Activated CD8-positive, alpha-beta T cell treated with anti-CD3 and anti-CD28 coated beads, Interleukin-2, amount 10 ng/mL, durations not matched to agents 7 days and 5 days (primary cell): Measurements from ENCODE around the gene NCOA3. TPM values are rescaled to one million over a fixed set of nuclear protein-coding genes. Genes with fewer than 3 reads are reported as not detected.

Experiments
- ATAC-seq: fragments of 150-1000 bp; cut with Tn5 transposase; one replicate; pipeline ENCODE4 v1.10.0; 2021; ENCODE audit warnings: moderate library complexity
- CTCF ChIA-PET: fragments of 350-600 bp; sonication (Branson Sonifier 250); formaldehyde crosslinking; loops from one replicate; lab custom pipeline; 2021; ENCODE audit warnings: antibody characterized with exemption; lab: Charles Lee
- POLR2A ChIA-PET: fragments of 350-600 bp; sonication (Branson Sonifier 250); formaldehyde crosslinking; loops from one replicate; lab custom pipeline; 2021; ENCODE audit warnings: antibody characterized with exemption; lab: Charles Lee
- DNase-seq: peaks from one replicate; pipeline ENCODE4 v3.0.0-alpha.2; 2020
- H3K27ac Mint-ChIP-seq: one replicate; pipeline ENCODE4 v1.8.0; 2021; ENCODE audit warnings: mild to moderate bottlenecking, mixed read lengths
- H3K27me3 Mint-ChIP-seq: one replicate; pipeline ENCODE4 v1.8.0; 2021; ENCODE audit warnings: low read depth, mixed read lengths
- H3K36me3 Mint-ChIP-seq: one replicate; pipeline ENCODE4 v1.8.0; 2021; ENCODE audit warnings: low read depth, mixed read lengths
- H3K4me1 Mint-ChIP-seq: one replicate; pipeline ENCODE4 v1.8.0; 2021; ENCODE audit warnings: low read depth, mixed read lengths
- H3K4me3 Mint-ChIP-seq: one replicate; pipeline ENCODE4 v1.8.0; 2021; ENCODE audit warnings: mild to moderate bottlenecking, mixed read lengths
- H3K9me3 Mint-ChIP-seq: one replicate; pipeline ENCODE4 v1.8.0; 2022; ENCODE audit warnings: mixed read lengths; ENCODE audit not compliant: insufficient read depth
- total RNA-seq, 2 experiments: library from RNA; stranded (reverse); gene quantifications; one replicate each; pipeline ENCODE4 v1.2.3, GENCODE V29; 2021

Gene NCOA3
- total RNA-seq, 2 experiments from 2014 or later = 57.4 to 60.1 TPM

DNA sequence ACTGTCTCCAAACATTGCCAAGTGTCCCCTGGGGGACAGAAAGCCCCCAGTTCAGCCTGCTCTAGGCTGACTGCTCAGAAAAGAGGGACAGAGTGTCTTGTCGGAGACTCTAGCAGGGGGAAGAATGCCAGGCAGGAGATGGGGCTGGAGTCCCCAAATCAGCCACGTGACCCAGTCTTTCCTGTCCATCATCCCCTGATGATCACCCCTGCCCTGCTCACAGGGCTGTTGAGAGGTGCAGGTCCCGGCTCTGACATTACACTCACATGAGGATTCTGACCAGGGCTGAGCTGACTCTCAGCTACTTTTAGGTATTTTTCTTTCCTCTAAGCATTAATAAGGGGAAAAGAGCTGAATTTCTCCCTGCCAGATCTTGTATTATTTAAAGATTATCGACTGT lies 167.8 kb downstream of the NCOA3 start:
- H3K27me3 Mint-ChIP-seq = no peaks in the 10 kb centered on the region
- ATAC-seq (no peak), DNase-seq (no peak)
- no peak overlapping the region for H3K27ac Mint-ChIP-seq
- no peaks in the 10 kb centered on the region for H3K9me3 Mint-ChIP-seq
- CTCF ChIA-PET = no interaction called here
- POLR2A ChIA-PET = no interaction called here
- H3K4me3 Mint-ChIP-seq = no peak overlapping the region
- H3K36me3 Mint-ChIP-seq = no peaks in the 10 kb centered on the region
- H3K4me1 Mint-ChIP-seq = no peaks in the 10 kb centered on the region

DNA sequence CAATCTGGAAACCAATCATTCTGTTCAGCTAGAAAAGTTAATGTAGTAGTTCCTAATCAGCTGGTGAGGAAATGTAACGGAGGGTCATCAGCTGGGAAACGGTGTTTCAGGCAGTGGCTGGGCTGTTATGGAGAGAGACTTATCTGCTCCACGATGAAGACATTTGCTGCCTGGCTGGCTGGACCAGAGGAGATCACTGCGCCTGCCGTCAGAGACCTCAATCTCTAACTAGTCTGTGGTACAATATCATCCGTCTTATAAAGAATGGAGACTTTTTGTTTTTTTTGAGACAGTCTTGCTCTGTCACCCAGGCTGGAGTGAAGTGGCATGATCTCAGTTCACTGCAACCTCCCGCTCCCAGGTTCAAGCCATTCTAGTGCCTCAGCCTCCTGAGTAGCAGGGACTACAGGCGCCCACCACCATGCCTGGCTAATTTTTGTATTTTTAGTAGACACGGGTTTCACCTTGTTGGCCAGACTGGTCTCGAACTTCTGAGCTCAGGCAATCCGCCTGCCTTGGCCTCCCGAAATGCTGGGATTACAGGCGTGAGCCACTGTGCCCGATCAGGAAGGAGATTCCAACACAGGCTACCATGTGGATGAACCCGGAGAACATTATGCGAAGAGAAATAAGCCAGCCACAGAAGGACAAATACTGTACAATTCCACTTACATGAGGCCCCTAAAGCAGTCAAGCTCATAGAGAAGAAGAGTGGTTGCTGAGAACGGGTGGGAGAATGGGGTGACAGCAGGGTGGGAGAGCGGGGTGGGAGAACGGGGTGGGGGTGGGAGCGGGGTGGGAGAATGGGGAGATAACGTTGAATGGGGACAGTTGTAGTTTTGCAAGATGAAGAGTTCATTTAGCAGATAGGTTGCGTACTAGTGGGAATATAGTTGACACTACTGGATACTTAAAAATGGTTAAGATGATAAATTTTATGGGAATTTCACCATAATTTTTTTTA lies 168.5 kb downstream of the NCOA3 start:
- no peak for DNase-seq
- ChIA-PET POLR2A (no interaction called here), CTCF (no interaction called here)
- Mint-ChIP-seq H3K4me1 (no peaks in the 10 kb centered on the region), H3K9me3 (no peaks in the 10 kb centered on the region), H3K27ac (no peak overlapping the region), H3K4me3 (no peak overlapping the region), H3K36me3 (no peaks in the 10 kb centered on the region), H3K27me3 (no peaks in the 10 kb centered on the region)
- no peak for ATAC-seq

DNA sequence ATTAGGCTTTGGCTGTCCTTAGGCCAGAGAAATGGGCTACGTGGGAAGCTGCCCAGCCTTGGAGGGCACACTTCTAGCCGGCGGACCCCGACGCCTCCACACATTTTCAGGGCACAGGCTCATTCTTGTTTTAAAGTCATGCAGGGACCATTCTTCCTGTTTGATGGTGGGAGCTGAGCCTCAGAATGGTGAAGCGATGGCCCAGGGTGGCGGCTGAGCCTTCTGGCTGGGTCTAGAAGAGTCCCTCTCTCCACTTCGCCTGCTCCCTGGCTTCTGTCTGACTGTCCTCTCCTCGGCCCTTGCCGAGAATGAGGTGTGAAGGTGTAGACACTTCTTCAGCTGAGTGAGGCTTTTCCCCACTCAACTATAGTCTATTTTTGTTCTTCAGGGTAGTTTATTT lies 169.2 kb downstream of the NCOA3 start:
- Mint-ChIP-seq H3K9me3 (no peaks in the 10 kb centered on the region), H3K27ac (no peak overlapping the region), H3K27me3 (no peaks in the 10 kb centered on the region), H3K36me3 (no peaks in the 10 kb centered on the region), H3K4me1 (no peaks in the 10 kb centered on the region), H3K4me3 (no peak overlapping the region)
- no peak for DNase-seq
- POLR2A ChIA-PET = no interaction called here
- ATAC-seq = no peak
- CTCF ChIA-PET = no interaction called here

DNA sequence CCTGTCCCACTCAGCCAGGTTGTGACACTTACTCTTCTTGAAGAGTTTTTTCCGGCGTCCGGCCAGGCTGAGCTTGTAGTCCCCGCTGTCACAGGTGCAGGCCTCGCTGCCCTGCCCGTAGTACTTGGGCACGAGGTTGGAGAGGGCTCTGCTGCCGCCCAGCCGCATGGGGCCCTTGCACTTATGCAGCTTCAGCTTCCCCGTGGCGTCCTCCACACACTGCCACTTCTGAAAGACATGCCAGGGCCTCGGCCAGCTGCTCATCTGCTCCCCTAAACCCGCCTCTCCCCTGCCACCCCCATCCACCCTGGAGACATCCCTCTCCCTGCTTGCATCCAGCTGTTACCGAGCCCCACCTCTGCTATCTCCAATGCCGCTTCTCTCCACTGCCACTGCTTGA lies 170.5 kb downstream of the NCOA3 start:
- Mint-ChIP-seq H3K4me1 (no peaks in the 10 kb centered on the region), H3K4me3 (no peak overlapping the region), H3K27ac (no peak overlapping the region), H3K36me3 (no peaks in the 10 kb centered on the region), H3K27me3 (no peaks in the 10 kb centered on the region), H3K9me3 (no peaks in the 10 kb centered on the region)
- CTCF ChIA-PET = interaction anchor here (0.7 kb wide), 1 partner anchor 948 kb away, joined by 3 read pairs; no protein-coding TSS in a partner anchor
- POLR2A ChIA-PET = no interaction called here
- no peak for DNase-seq
- ATAC-seq = no peak

DNA sequence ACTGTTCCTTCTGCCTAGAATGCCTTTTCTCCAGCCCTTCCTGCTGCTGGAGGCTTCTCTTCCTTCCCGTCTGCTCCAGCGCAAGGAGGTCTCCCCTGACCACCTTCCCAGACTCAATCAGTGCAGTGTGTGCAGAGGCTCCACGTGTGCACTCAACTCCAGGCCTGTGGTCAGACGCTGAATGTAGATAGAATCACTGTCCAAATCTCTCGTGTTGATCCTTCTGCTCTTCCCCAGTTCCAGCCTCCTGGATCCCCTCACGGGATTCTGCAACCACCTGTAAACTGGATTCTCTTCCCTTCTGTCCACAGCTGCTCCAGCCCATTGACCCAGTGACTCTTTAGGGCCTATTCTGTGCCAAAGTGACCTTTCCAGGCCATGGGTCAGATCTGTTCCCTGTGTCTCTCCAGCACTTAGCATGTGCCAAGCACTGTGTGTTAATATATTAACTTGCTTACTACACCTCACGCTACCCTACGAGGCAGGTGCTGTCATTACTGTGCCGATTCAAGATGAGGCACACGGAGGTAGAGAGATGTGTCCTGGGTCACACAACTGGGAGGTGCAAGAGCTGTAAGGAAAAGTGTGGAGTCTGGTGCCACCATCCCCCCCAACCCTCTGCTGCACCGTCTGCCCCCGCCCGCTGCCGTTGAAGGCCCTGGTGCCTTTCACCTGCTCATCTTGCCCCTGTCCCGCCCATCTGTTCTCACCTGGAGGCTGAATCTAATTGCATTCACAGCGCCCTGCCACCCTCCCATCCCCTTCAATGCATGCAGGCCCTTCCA lies 171.4 kb downstream of the NCOA3 start:
- ChIA-PET POLR2A (interaction anchor here (0.6 kb wide), 1 partner anchor 31 kb away, joined by 3 read pairs; no protein-coding TSS in a partner anchor), CTCF (no interaction called here)
- no peak overlapping the region for H3K27ac Mint-ChIP-seq
- no peaks in the 10 kb centered on the region for H3K36me3 Mint-ChIP-seq
- peaks cover 2% of the 10 kb centered on the region for H3K4me1 Mint-ChIP-seq
- ATAC-seq = no peak
- H3K4me3 Mint-ChIP-seq = no peak overlapping the region
- H3K9me3 Mint-ChIP-seq = no peaks in the 10 kb centered on the region
- DNase-seq = no peak
- no peaks in the 10 kb centered on the region for H3K27me3 Mint-ChIP-seq

DNA sequence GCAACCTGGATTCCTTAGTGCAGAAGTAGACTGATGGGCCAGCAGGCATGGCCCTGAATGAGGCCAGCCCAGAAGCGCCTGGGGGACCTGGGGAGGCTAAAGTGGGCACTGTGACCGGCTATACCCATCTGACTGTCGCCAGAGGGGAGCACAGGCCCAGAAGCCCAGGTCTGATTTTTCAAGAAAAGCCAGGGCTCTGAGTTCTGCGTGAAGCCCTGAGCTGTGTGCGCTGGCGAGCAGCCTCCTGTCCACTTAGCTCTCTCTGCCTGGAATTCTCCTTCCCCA lies 171.9 kb downstream of the NCOA3 start:
- ChIA-PET CTCF (no interaction called here), POLR2A (no interaction called here)
- ATAC-seq = no peak
- H3K27ac Mint-ChIP-seq = no peak overlapping the region
- H3K4me3 Mint-ChIP-seq = no peak overlapping the region
- H3K4me1 Mint-ChIP-seq = peaks cover 2% of the 10 kb centered on the region
- no peak for DNase-seq
- H3K36me3 Mint-ChIP-seq = no peaks in the 10 kb centered on the region
- H3K9me3 Mint-ChIP-seq = no peaks in the 10 kb centered on the region
- H3K27me3 Mint-ChIP-seq = no peaks in the 10 kb centered on the region

DNA sequence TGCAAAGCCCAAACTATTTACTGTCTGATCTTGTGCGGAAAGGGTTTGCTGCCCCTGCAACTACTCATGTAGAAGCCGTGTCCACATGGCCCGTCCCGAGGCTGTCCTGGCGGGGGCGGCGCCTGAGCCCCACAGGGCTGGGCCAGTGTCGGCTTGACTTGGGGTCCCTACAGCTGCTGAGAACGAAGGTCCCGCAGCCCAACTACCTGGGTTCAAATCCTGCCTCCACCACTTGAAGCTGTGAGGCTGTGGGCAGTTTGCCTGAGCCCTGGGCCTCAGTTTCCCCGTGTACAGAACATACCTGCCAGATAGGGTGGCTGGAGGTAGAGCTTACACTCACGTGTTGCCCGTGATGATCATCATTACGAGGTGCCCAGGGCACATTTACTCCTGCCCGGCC lies 172.5 kb downstream of the NCOA3 start:
- DNase-seq = no peak
- no peaks in the 10 kb centered on the region for H3K36me3 Mint-ChIP-seq
- H3K4me3 Mint-ChIP-seq = no peak overlapping the region
- ChIA-PET POLR2A (no interaction called here), CTCF (no interaction called here)
- H3K27ac Mint-ChIP-seq = no peak overlapping the region
- peaks cover 3% of the 10 kb centered on the region for H3K4me1 Mint-ChIP-seq
- no peaks in the 10 kb centered on the region for H3K27me3 Mint-ChIP-seq
- no peaks in the 10 kb centered on the region for H3K9me3 Mint-ChIP-seq
- no peak for ATAC-seq

DNA sequence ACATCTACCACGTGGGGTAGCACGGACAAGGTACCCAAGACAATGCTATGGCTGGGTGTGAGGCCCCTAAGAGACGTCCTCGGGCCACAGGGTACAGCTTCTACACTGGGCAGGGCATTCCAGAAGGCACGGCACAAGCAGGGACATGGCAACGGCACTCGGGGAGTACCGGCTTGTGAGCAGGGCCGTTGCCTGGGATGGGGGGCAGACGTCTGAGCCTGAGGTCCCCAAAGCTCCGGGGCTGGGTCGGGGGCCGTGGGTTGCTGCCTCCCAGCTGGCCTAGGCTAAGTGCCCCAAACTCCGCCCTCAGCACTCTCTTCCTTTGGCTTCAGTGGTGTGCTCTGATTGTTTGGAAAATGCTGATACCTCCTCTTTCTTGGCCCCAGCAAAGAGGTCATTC lies 173.0 kb downstream of the NCOA3 start:
- H3K36me3 Mint-ChIP-seq = no peaks in the 10 kb centered on the region
- DNase-seq = no peak
- ChIA-PET CTCF (no interaction called here), POLR2A (no interaction called here)
- H3K27me3 Mint-ChIP-seq = no peaks in the 10 kb centered on the region
- peaks cover 4% of the 10 kb centered on the region for H3K4me1 Mint-ChIP-seq
- no peak overlapping the region for H3K27ac Mint-ChIP-seq
- no peaks in the 10 kb centered on the region for H3K9me3 Mint-ChIP-seq
- no peak for ATAC-seq
- no peak overlapping the region for H3K4me3 Mint-ChIP-seq

DNA sequence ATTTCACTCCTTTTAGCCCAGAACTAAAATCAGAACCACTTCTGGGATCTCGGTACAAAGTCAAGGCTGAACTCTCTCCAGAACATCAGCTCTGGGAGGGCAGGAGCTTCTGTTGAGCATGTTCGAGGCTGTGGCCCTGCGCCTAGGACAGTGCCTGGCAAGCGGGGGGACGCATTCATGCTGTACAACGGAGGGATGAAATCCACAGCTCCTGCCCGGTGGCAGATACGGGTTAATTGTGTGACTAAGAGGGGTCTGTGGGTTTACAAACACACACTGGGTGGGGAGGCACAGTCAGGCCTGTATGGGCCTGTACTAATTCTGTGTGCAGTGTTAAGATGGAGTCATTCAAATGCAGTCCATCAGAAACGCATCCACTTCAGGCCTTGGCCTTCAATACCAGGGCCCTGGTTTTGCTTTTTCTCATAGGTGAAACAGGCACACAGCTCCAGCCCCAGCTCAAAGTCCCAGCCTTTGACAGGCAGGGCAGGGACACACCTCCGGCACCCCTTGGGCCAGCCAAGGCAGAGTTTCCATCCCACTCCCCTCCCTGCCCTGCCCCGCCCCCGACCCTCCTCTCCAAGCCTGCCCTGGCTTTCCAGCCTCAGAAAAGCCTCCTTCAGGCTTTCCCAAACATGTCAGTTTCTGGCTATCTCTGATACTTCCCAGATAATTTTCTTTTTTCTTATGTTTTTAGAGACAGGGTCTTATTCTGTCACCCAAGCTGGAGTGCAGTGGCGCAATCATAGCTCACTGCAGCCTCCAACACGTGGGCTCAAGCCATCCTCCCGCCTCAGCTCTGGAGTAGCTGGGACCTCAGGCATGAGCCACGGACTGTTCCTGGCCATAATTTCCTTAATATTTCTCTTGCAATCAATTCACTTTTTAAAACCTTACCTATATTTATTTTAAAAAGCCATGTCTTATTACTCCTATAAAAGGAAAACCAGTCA lies 173.8 kb downstream of the NCOA3 start:
- CTCF ChIA-PET = interaction anchor here (3.8 kb wide), 1 partner anchor 946 kb away, joined by 29 read pairs; no protein-coding TSS in a partner anchor
- ATAC-seq = no peak
- DNase-seq = no peak
- Mint-ChIP-seq H3K27ac (no peak overlapping the region), H3K9me3 (no peaks in the 10 kb centered on the region), H3K4me3 (no peak overlapping the region), H3K27me3 (no peaks in the 10 kb centered on the region), H3K4me1 (peaks cover 4% of the 10 kb centered on the region), H3K36me3 (no peaks in the 10 kb centered on the region)
- POLR2A ChIA-PET = no interaction called here

DNA sequence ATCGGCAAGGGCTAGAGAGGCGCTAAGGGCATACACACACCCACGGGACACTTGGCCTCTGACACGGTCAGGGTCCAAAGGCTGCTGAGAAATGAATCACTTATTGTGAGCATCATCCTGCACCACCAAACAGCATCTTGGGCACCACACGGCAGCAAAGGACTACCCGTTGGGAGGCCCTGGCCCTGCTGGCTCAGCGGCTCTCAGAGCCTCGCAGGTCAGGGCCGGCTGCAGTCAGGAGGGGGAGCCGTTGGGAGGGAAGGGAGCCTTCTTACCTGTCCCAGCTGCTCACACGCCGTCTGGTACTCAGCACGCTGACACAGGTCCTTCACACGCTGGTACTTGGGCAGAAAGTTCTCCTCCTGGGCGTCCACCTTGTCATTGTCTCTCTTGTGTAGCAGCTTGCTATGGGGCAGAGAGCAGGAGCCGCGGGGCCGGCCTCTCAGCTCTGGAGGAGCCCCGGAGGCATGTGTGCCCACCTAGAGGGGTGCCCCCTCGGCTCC lies 174.6 kb downstream of the NCOA3 start:
- DNase-seq (no peak), ATAC-seq (no peak)
- no peak overlapping the region for H3K27ac Mint-ChIP-seq
- POLR2A ChIA-PET = no interaction called here
- no peaks in the 10 kb centered on the region for H3K9me3 Mint-ChIP-seq
- no peak overlapping the region for H3K4me3 Mint-ChIP-seq
- no peaks in the 10 kb centered on the region for H3K36me3 Mint-ChIP-seq
- no peaks in the 10 kb centered on the region for H3K27me3 Mint-ChIP-seq
- H3K4me1 Mint-ChIP-seq = peaks cover 4% of the 10 kb centered on the region
- CTCF ChIA-PET = interaction anchor here (1.3 to 3.8 kb wide), 3 partner anchors 12 to 945 kb away, joined by 3 to 29 read pairs (median 10); no protein-coding TSS in a partner anchor
